Erythroblast (primary cell): ENCODE data around the gene CGB8.

Experiments used
- GATA1 ChIP-seq: IDR thresholded peaks from 2 replicates; pipeline ENCODE4 v1.6.1; 2011; ENCODE audit warnings: low read depth, mild to moderate bottlenecking, control low read depth, low read length, moderate library complexity
- POLR2A ChIP-seq: IDR thresholded peaks from 2 replicates; pipeline ENCODE4 v1.6.1; 2011; ENCODE audit warnings: mild to moderate bottlenecking, low read length

DNA sequence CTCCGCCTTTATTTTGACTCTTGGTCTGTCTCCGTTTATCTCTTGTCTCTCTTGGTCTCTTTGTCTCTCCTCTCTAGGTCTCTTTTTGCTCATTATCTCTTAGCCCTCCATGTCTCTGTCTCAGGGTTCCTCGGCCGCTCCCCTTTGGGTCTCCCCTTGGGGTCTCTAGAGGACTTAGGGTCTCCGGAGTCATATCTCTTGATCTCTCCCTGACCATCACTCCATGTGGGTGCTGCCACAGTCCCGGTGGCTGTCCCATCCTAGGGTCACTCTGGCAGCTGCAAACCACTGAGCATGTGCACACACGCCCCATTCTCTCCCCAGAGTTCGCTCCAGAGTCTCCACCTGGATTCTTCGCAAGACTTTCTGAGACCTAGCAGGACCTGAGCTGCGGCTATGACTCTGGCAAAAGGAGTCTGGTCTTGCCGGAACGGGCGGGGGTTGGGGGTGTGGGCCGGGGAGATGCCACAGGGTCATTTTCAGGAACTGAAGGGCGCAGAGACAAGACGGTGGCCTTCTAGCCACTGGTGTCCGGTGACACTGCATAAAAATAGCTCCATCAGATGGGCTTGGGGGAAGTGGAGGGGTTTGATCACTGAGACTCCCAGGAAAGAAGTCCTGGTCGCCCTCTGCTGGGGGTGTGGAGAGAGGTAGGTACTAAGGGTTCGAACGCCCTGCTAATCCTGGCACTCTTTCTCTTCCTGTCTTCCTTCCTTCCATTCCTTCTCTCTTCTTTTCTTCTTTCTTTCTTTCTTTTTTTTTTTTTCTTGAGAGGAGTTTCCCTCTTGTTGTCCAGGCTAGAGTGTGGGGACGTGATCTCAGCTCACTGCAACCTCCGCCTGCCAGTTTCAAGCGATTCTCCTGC is 24.8 kb upstream of the CGB8 start:
- TF ChIP-seq POLR2A (no peak), GATA1 (no peak)
